HG02571 (cell line): ENCODE results near the gene GALNS.

Experiments
- ATAC-seq: cut with Tn5 transposase; IDR thresholded peaks from one replicate; pipeline ENCODE4 v1.9.1; 2021; ENCODE audit warnings: mild to moderate bottlenecking, moderate library complexity; ENCODE audit not compliant: unreplicated experiment

The GALNS gene

DNA sequence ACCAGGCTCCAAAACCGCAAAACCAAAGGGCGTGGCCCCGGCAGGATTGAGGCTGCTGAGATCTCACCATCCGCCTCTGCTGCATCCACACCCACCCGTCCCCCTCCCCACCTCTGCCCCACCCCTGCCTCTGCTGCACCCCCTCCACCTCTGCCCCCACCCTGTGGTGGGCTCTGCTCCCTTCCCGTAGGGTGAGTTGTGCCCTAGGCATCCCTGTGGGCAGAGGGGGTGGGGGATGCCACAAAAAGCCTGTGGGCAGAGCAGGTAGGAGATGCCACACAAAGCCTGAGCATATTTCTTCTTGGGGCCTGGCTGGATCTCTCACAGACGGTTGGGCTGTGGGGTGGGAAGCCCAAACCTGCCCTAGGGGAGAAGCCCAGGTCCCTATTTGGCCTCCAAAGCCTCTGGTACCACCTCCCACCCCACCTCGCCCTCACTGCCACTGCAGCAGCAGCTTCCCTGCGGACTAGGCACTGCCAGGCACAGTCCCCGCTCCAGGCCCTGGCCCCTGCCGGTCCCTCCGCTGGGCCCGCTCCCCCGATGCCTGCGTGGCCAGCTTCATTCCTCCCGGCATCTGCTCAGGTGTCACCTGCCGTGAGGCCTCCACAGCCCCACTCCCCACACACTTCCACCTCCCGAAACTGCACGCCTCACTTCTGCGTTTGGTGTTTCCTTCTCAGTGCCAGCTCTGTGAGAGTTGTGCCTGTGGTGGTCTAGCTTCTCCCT, 21.0 kb upstream of the GALNS start:
- ATAC-seq = no peak

DNA sequence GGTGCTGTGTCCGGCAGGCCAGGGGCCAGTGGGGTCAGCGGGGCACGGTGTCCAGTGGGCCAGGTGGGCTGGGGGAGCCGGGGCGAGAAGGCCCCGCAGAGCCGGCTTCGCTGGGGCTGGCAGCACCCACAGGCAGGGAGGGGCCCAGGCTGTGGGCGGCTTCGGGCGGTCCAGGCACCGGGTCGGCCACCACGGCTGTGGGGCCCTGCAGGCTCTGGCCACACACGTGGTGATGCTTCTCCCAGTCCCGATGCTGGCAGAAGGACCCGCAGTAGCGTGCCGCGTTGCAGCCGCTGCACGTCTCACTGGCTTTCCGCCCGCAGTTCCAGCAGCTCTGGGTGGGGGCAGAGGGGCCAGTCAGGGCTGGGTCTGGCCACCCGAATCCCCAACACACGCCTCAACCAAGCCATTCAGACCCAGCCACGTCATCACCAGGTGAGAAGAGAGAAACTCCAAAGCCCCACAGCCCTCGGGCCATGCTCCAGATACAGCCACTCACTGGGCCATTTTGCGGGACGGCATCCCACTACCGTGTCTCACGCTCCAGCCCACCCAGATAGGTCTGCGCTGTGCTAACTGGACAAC, 20.3 kb upstream of the GALNS start:
- no peak for ATAC-seq

- no peak for ATAC-seq
These were observed 19.0 kb upstream of the GALNS start for GRCh38 chr16:88875703-88876234.

- no peak for ATAC-seq
These were observed 18.3 kb upstream of the GALNS start for GRCh38 chr16:88874938-88875599.

DNA sequence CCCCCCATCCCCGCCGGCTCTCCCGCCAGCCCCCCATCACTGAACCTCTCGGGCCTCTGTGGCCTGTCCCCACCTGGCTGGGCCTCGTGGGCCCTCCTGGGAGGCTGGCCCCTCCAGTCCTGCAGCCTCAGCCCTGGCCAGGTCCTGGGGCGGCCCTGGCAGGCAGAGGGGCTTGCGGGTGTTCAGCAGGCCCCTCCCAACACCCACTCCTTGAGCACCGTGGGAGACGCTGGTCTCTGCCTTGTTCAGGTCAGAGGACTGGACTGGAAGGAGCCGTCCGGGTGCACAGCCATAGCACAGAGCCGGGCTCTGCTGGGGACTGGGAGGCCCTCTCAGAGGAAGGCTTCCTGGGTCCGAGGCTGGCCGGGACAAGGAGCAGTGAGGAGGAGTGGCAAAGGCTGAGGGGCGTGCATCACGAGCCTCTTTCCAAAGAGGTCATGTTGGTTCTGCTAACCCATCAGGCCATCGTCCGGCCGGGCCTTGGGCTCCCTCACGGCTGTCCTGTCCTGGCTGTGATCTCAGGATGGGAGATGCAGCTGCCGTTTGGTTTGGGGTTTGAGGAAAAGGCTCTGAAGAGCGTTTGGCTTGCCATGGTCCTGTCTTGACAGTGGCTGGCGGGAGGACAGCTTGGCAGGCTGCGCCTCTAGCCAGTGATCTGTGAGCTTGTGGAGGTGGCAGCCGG, 16.0 kb upstream of the GALNS start:
- ATAC-seq = no peak

DNA sequence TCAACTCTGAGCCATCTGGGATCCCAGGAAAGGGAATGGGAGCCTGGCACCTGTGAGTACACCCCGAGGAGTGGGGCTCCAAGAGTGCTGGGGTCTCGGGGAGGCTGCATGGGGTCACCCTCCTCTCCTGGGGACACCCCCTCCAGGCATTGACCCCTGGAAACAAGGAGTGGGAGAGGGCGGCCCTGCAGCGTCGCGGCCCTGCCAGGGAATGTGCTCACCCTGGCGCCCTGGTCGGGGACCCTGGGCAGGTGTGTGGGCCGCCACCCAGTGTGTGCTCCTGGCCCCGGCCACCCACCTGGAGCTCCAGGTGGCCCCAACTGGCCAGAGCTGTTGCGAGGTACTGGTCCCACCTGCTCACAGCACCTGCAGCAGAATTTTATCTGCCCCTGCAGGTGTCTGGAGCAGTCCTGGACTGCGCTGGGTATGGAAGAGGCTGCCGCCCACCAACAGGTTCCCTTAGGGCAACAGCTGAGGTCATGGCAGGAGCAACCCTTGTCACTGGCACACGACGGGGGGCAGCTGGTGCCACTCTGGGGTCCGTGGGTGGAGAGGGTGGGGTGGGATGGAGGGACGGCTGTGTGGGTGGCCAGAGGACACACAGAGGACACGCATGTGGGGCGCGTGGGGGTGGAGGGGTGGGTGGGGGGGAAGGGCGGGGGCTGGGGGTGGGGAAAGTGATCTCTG, 15.1 kb upstream of the GALNS start:
- ATAC-seq = no peak

- no peak for ATAC-seq
These were observed 14.6 kb upstream of the GALNS start for GRCh38 chr16:88871349-88871702.

DNA sequence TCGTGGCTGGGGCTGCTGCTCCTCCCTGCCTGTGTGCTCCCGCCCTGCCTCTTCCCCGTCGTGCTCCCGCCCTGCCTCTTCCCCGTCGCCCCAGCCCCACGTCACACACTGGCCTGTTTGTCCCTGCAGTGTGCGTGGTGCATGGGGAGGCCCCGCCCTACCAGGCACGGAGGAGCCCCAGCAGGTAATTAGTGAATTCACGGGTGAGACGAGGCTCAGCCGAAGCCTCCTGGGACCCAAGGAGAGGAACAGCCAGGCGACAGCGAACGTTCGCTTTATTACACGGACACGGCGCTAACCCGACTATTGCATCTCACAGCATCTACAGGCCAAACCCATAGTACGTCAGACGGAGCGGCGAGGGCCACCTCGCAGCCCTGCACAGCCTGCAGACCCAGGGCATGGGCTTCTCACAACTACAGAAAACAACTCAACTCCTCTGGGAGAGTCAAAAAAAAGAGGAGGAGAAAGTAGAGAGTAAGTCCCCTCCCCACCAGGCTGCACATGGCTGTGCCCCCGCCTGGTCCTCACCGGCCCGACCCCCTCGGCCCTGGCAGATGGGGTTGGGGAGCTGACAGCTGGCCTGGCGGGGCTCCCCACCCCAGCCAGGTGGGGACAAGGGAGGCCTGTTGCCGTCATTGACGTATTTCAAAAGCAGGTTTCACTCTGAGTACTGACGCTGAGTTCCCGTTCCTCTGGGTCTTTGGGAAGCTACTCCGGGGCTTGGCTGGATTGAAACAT, 14.0 kb upstream of the GALNS start:
- no peak for ATAC-seq

- no peak for ATAC-seq
These were observed 12.9 kb upstream of the GALNS start for GRCh38 chr16:88869673-88869980.

GRCh38 chr16:88868974-88869672, 12.4 kb upstream of the GALNS start:
- no peak for ATAC-seq

DNA sequence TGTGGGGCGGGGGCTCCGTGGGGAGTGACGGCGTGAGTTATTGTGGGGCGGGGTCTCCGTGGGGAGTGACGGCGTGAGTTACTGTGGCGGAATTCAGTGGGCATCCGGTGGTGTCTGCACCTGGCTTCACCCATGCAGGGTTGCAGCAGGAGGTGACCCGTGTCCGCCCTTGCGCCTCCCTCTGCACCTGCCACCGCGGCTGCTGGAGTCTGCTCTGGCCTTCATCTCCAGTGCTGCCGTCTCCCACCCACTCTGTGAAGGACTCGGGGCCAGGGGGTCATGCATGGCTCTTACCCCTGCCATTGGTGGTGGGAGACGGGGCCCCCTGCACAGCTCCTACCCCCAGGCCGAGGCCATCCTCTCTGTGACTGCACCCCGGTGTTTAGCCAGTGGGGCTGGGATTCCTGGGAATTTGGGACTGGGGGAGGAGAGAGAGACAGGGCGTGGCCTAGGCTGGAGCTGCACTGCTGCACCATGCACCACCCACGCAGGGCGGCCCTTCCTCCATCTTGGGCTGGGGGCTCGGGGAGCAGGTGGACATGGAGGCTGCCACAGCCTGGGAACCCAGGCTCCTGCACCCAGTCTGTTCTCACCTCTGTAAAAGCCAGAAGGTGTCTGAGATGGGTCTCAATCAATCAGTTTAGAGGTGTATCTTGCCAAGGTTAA, 11.0 kb upstream of the GALNS start:
- no peak for ATAC-seq

DNA sequence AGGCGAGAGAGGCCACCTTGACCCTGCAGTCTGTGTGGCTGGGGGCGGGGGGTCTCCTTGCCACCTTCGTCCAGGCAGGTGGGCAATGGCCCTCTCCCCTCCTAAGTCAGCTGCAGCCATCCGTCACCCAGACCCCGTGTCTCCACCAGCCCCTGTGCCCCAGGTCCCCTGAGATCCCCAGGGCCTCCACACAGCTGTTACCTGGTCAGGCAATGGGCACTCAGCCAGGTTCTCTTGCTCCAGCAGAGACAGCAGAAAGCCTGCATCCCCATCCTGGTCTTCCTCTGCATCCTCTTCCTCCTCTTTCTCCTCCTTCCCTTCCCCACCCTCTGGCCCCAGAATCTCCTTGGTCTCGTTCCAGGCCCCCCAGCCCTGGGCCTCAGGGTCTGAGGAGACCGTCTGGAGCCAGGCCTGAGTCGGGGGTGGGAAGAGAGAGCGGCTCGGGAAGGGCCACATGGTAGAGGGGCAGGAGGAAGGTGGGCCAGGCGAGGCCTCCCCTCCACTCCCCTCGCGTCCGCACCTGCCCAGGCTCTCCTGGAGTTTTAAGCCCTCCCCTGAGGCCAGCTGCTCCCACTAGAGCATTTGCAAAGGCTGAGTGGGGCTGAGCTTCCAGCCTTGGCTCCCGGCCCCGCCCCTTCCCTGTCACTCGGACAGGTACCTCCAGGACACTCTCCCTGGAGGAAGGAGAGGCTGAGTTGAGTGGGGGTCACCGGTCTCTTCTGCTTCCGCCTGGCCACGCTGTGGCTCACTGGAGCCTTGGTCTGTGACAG, 9.6 kb upstream of the GALNS start, which contains the start of gene PABPN1L:
PABPN1L (minus strand) TSS at position 510 of the 770 bp plus-strand sequence; CDS start at position 456, 54 bp downstream.
- no peak for ATAC-seq

DNA sequence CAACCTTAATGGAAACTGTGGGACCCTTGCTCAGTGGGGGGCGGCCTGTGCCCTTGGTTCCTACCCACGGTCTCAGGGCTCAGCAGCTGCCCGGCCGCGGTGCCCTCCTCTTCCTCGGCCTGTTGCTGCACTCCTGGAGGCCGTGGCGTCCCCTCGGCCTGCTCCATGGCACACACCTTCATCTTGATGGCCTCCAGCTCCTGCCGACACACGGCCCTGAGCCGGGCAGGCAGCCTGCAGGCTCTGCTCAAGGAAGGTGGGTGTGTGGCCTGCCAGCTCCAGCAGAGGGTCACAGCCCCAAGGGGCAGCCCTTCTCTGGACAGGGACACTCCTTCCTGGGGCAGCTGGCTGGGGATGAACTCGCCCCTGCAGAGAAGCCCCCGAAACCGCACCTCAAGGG, 9.0 kb upstream of the GALNS start:
- no peak for ATAC-seq

- no peak for ATAC-seq
These were observed 8.6 kb upstream of the GALNS start for GRCh38 chr16:88865310-88865709.

DNA sequence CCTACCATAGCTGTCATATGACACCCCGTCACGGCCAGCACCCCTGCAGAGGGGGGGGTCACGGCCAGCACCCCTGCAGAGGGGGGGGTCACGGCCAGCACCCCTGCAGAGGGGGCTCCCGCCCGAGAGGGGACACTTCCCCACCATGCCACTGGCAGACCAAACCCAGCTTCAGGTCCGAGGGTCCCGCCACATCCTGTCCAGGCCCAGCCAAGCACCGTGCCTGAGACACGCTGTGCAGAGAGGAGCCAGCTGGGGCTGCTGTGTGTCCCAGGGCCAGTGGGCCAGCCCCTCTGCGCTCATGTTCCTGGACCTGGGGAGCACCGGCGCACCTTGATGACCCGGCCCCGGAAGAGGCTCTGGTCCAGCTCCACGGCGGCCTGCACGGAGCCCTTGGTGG, 7.8 kb upstream of the GALNS start:
- ATAC-seq = no peak

GRCh38 chr16:88864099-88864498, 7.4 kb upstream of the GALNS start:
- no peak for ATAC-seq

- no peak for ATAC-seq
These were observed 6.7 kb upstream of the GALNS start for GRCh38 chr16:88863426-88863825.

- no peak for ATAC-seq
These were observed 6.2 kb upstream of the GALNS start for GRCh38 chr16:88862968-88863367.
